ENCODE results near the gene LBHD2. TPM values are rescaled to one million over a fixed set of nuclear protein-coding genes. Genes with fewer than 3 reads are reported as not detected.

Gene LBHD2
- total RNA-seq, 2 experiments from 2014 or later, result not detected

- H4K20me1 ChIP-seq (ENCODE audit: insufficient read depth, low read length), result no peaks in the 10 kb centered on the region; the same call in 1 of the 2 replicates
- peaks cover 17% of the 10 kb centered on the region for H3K4me1 ChIP-seq (ENCODE audit: insufficient read depth, low read length, poor library complexity, severe bottlenecking)
- DNase-seq (ENCODE audit: low spot score), result no peak
- CTCF ChIA-PET (ENCODE audit: unreplicated experiment), result no interaction called here
- H2AFZ ChIP-seq (ENCODE audit: low read length), result no peak overlapping the region
- intact Hi-C loops (cut with micrococcal nuclease; ENCODE audit: unreplicated experiment), result no loop called here
- POLR2A ChIA-PET, result interaction anchor here (0.6 kb wide), 1 partner anchor 705 kb away, joined by 3 read pairs; no protein-coding TSS in a partner anchor
- no TSS peak for BruUV-seq (replicated peaks)
- no peaks in the 10 kb centered on the region for H3K79me2 ChIP-seq (ENCODE audit: insufficient read depth, low read depth, low read length)
- H3K9me3 ChIP-seq (ENCODE audit: low read length), result no peaks in the 10 kb centered on the region
- no peak overlapping the region for H3K4me2 ChIP-seq (ENCODE audit: low read length)
- no peaks in the 10 kb centered on the region for H3K9me2 ChIP-seq (ENCODE audit: insufficient read depth, low read length)
- no peak overlapping the region for H3K27ac ChIP-seq (ENCODE audit: low read depth, low read length, poor library complexity, severe bottlenecking)
- H3K4me3 ChIP-seq (ENCODE audit: low read depth, low read length, poor library complexity, severe bottlenecking), result no peak overlapping the region
- H3K36me3 ChIP-seq (ENCODE audit: insufficient read depth, low read length), result no peaks in the 10 kb centered on the region
- TF ChIP-seq, protein P1, sequence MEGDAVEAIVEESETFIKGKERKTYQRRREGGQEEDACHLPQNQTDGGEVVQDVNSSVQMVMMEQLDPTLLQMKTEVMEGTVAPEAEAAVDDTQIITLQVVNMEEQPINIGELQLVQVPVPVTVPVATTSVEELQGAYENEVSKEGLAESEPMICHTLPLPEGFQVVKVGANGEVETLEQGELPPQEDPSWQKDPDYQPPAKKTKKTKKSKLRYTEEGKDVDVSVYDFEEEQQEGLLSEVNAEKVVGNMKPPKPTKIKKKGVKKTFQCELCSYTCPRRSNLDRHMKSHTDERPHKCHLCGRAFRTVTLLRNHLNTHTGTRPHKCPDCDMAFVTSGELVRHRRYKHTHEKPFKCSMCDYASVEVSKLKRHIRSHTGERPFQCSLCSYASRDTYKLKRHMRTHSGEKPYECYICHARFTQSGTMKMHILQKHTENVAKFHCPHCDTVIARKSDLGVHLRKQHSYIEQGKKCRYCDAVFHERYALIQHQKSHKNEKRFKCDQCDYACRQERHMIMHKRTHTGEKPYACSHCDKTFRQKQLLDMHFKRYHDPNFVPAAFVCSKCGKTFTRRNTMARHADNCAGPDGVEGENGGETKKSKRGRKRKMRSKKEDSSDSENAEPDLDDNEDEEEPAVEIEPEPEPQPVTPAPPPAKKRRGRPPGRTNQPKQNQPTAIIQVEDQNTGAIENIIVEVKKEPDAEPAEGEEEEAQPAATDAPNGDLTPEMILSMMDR (conservative IDR thresholded peaks at IDR 0.05; ENCODE audit: low read length), result no peak
- no peak for TF ChIP-seq EZH2phosphoT487 (IDR thresholded peaks at IDR 0.05; ENCODE audit: borderline replicate concordance, low read depth, low read length)
These were observed 51.6 kb downstream of the LBHD2 start for GRCh38 chr14:103135333-103136260.

GRCh38 chr14:103136388-103137271, 52.6 kb downstream of the LBHD2 start:
- Histone ChIP-seq H3K79me2 (ENCODE audit: insufficient read depth, low read depth, low read length) (no peaks in the 10 kb centered on the region), H4K20me1 (ENCODE audit: insufficient read depth, low read length) (no peaks in the 10 kb centered on the region; the same call in 1 of the 2 replicates), H3K4me3 (ENCODE audit: low read depth, low read length, poor library complexity, severe bottlenecking) (no peak overlapping the region), H3K9me2 (ENCODE audit: insufficient read depth, low read length) (no peaks in the 10 kb centered on the region), H2AFZ (ENCODE audit: low read length) (no peak overlapping the region), H3K4me2 (ENCODE audit: low read length) (no peak overlapping the region), H3K27ac (ENCODE audit: low read depth, low read length, poor library complexity, severe bottlenecking) (no peak overlapping the region), H3K36me3 (ENCODE audit: insufficient read depth, low read length) (no peaks in the 10 kb centered on the region), H3K4me1 (ENCODE audit: insufficient read depth, low read length, poor library complexity, severe bottlenecking) (peaks cover 26% of the 10 kb centered on the region), H3K9me3 (ENCODE audit: low read length) (no peaks in the 10 kb centered on the region)
- intact Hi-C loops (cut with micrococcal nuclease; ENCODE audit: unreplicated experiment), result no loop called here
- DNase-seq (ENCODE audit: low spot score), result no peak
- BruUV-seq (replicated peaks), result no TSS peak
- TF ChIP-seq, protein P1 (conservative IDR thresholded peaks at IDR 0.05; ENCODE audit: low read length), result no peak
- TF ChIP-seq EZH2phosphoT487 (IDR thresholded peaks at IDR 0.05; ENCODE audit: borderline replicate concordance, low read depth, low read length), result no peak
- ChIA-PET CTCF (ENCODE audit: unreplicated experiment) (interaction anchor here (0.8 kb wide), 1 partner anchor 32 kb away, joined by 3 read pairs; no protein-coding TSS in a partner anchor), POLR2A (interaction anchor here (0.6 kb wide), 2 partner anchors 707 to 878 kb away, joined by 3 to 8 read pairs; no protein-coding TSS in a partner anchor)

Measured in OCI-LY7 (cell line).